ENCODE measurements around the gene STAMBP.

The STAMBP gene

GRCh38 chr2:73828389-73828817, 358 bp upstream of the STAMBP start:
- Histone ChIP-seq H3K79me2 (ENCODE audit: insufficient read depth, low read length) (peaks cover 47% of the 10 kb centered on the region), H3K9me2 (replicated peaks; ENCODE audit: low read depth, low read length) (no peaks in the 10 kb centered on the region), H3K4me3 (ENCODE audit: low read length, poor library complexity, severe bottlenecking) (peak overlapping the region; percentile 77), H3F3A (ENCODE audit: low read depth) (peaks cover 6% of the 10 kb centered on the region; the same call in 1 of the 2 replicates), H3K27me3 (ENCODE audit: insufficient read depth, low read length, poor library complexity, severe bottlenecking) (no peaks in the 10 kb centered on the region), H4K20me1 (ENCODE audit: insufficient read depth, low read length, poor library complexity, severe bottlenecking) (peaks cover 6% of the 10 kb centered on the region), H3K4me1 (ENCODE audit: insufficient read depth, low read length, poor library complexity, severe bottlenecking) (peaks cover 46% of the 10 kb centered on the region), H3K4me2 (ENCODE audit: low read depth, low read length, poor library complexity, severe bottlenecking) (peak overlapping the region; percentile 95), H2AFZ (ENCODE audit: low read length) (peak overlapping the region; percentile 88), H3K9me3 (ENCODE audit: insufficient read depth, low read depth, low read length) (no peaks in the 10 kb centered on the region), H3K36me3 (ENCODE audit: insufficient read depth, low read length) (peaks cover 5% of the 10 kb centered on the region), H3K9ac (ENCODE audit: low read depth, low read length, poor library complexity, severe bottlenecking) (peak overlapping the region; percentile 85)
- no peak for TF ChIP-seq EZH2phosphoT487 (IDR thresholded peaks at IDR 0.05; ENCODE audit: borderline replicate concordance)
- no peak for TF ChIP-seq CTCF (conservative IDR thresholded peaks at IDR 0.05; ENCODE audit: low read length)

GRCh38 chr2:73830871-73831401, 2.2 kb downstream of the STAMBP start:
- peak overlapping the region; percentile 95 for H3K4me2 ChIP-seq (ENCODE audit: low read depth, low read length, poor library complexity, severe bottlenecking)

GRCh38 chr2:73832930-73833329, 4.2 kb downstream of the STAMBP start:
- TF ChIP-seq EZH2phosphoT487 (IDR thresholded peaks at IDR 0.05; ENCODE audit: borderline replicate concordance), result no peak
- TF ChIP-seq CTCF (conservative IDR thresholded peaks at IDR 0.05; ENCODE audit: low read length), result no peak
- Histone ChIP-seq H2AFZ (ENCODE audit: low read length) (no peak overlapping the region), H3F3A (ENCODE audit: low read depth) (peaks cover 6% of the 10 kb centered on the region; the same call in 1 of the 2 replicates), H3K79me2 (ENCODE audit: insufficient read depth, low read length) (peaks cover 53% of the 10 kb centered on the region), H3K4me1 (ENCODE audit: insufficient read depth, low read length, poor library complexity, severe bottlenecking) (peaks cover 42% of the 10 kb centered on the region), H3K9me3 (ENCODE audit: insufficient read depth, low read depth, low read length) (no peaks in the 10 kb centered on the region), H3K27me3 (ENCODE audit: insufficient read depth, low read length, poor library complexity, severe bottlenecking) (no peaks in the 10 kb centered on the region), H3K4me2 (ENCODE audit: low read depth, low read length, poor library complexity, severe bottlenecking) (peak overlapping the region; percentile 73), H4K20me1 (ENCODE audit: insufficient read depth, low read length, poor library complexity, severe bottlenecking) (peaks cover 6% of the 10 kb centered on the region), H3K9ac (ENCODE audit: low read depth, low read length, poor library complexity, severe bottlenecking) (peak overlapping the region; percentile 53), H3K4me3 (ENCODE audit: low read length, poor library complexity, severe bottlenecking) (peak overlapping the region; percentile 58), H3K36me3 (ENCODE audit: insufficient read depth, low read length) (peaks cover 9% of the 10 kb centered on the region), H3K9me2 (replicated peaks; ENCODE audit: low read depth, low read length) (no peaks in the 10 kb centered on the region)

More at GRCh38 chr2:73830871-73831401, 2.2 kb downstream of the STAMBP start:
- Histone ChIP-seq H3K36me3 (ENCODE audit: insufficient read depth, low read length) (peaks cover 9% of the 10 kb centered on the region), H3K27me3 (ENCODE audit: insufficient read depth, low read length, poor library complexity, severe bottlenecking) (no peaks in the 10 kb centered on the region), H3K79me2 (ENCODE audit: insufficient read depth, low read length) (peaks cover 58% of the 10 kb centered on the region), H3F3A (ENCODE audit: low read depth) (peaks cover 6% of the 10 kb centered on the region; the same call in 1 of the 2 replicates), H3K4me1 (ENCODE audit: insufficient read depth, low read length, poor library complexity, severe bottlenecking) (peaks cover 50% of the 10 kb centered on the region), H3K9me2 (replicated peaks; ENCODE audit: low read depth, low read length) (no peaks in the 10 kb centered on the region), H3K4me3 (ENCODE audit: low read length, poor library complexity, severe bottlenecking) (peak overlapping the region; percentile 77), H4K20me1 (ENCODE audit: insufficient read depth, low read length, poor library complexity, severe bottlenecking) (peaks cover 6% of the 10 kb centered on the region), H3K9ac (ENCODE audit: low read depth, low read length, poor library complexity, severe bottlenecking) (peak overlapping the region; percentile 85), H2AFZ (ENCODE audit: low read length) (no peak overlapping the region), H3K9me3 (ENCODE audit: insufficient read depth, low read depth, low read length) (no peaks in the 10 kb centered on the region)
- TF ChIP-seq EZH2phosphoT487 (IDR thresholded peaks at IDR 0.05; ENCODE audit: borderline replicate concordance), result no peak
- no peak for TF ChIP-seq CTCF (conservative IDR thresholded peaks at IDR 0.05; ENCODE audit: low read length)

Data from Loucy (cell line).